Stomach (tissue), 4 donors: ENCODE results near the gene CIAO3.

Experiments used
- CTCF ChIP-seq, 7 experiments: fragments of 450-650 bp in 4 of 7; fragments of 200-600 bp in 3 of 7; sonication (generic) in 3 of 7; IDR thresholded peaks; one replicate each; pipeline ENCODE4 v1.5.1; 2016 to 2019; ENCODE audit warnings: antibody characterized with exemption in 7 of 7, control low read depth in 2 of 7, mild to moderate bottlenecking in 1 of 7
- EP300 ChIP-seq: sonication (generic); formaldehyde crosslinking; IDR thresholded peaks from one replicate; pipeline ENCODE4 v1.6.1; 2017; ENCODE audit warnings: antibody characterized with exemption
- POLR2A ChIP-seq, 4 donors: fragments of 450-650 bp; IDR thresholded peaks; one replicate each; pipeline ENCODE4 v1.6.1; 2016; ENCODE audit warnings: antibody characterized with exemption in 4 of 4, control low read depth in 2 of 4, mild to moderate bottlenecking in 1 of 4, moderate library complexity in 1 of 4
- POLR2AphosphoS5 ChIP-seq, 3 donors: sonication (generic); formaldehyde crosslinking; IDR thresholded peaks; one replicate each; pipeline ENCODE4 v1.6.1; 2016; ENCODE audit warnings: antibody characterized with exemption in 3 of 3

GRCh38 chr16:711084-711483 is 29.7 kb downstream of the CIAO3 start:
- TF ChIP-seq POLR2AphosphoS5 (IDR thresholded peaks at IDR 0.05) = no peak
- TF ChIP-seq CTCF (IDR thresholded peaks at IDR 0.05) = no peak
- TF ChIP-seq POLR2A (IDR thresholded peaks at IDR 0.05) = no peak
- TF ChIP-seq EP300 = no peak
